ENCODE data around the gene HSFX4.

DNA sequence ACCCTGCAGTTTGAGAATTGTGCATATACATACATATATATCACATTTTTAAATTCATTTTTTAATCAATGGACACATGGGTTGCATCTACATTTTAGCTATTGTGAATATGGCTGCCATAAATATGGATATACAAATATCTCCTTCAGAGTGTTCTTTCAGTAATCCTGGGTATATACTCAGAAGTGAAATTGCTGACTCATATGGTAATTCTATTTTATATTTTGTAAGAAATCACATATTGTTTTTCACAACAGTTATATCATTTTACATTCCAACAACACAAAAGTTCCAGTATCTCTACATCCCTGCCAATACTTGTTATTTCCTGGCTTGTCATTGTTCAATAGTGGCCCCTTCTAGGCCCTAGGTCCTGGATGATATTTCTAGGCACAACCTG, 20.6 kb upstream of the HSFX4 start:
- TF ChIP-seq CTCF (conservative IDR thresholded peaks at IDR 0.05 in 1 of 2, IDR thresholded peaks at IDR 0.05 in 1 of 2; ENCODE audit: low read depth in 1 of 2, low read length in 2 of 2): no peak
- TF ChIP-seq EZH2 (IDR thresholded peaks at IDR 0.05; ENCODE audit: low read length, missing control alignments): no peak

Measured in fibroblast of lung (primary cell).